SW 1271 (cell line): ENCODE data around the gene CDK12.
"Not testable (repeated sequence)": the region's sequence is repeated elsewhere in the genome, so short reads cannot be mapped to it uniquely, and the experiment has no call there.

ENCODE experiments used
- DNase-seq, 2 experiments: peaks; one replicate each; lab custom pipeline; 2025; lab: John Stamatoyannopoulos, UW

CDK12 gene

GRCh38 chr17:39507511-39507910 lies 46.2 kb downstream of the CDK12 start:
- no peak for DNase-seq

GRCh38 chr17:39508987-39509386 lies 47.7 kb downstream of the CDK12 start:
- no peak for DNase-seq

- no peak for DNase-seq
These were observed 52.0 kb downstream of the CDK12 start for GRCh38 chr17:39513309-39513708.

GRCh38 chr17:39513915-39514314 lies 52.6 kb downstream of the CDK12 start:
- no peak for DNase-seq

GRCh38 chr17:39517224-39517623 lies 55.9 kb downstream of the CDK12 start:
- no peak for DNase-seq

GRCh38 chr17:39525801-39526506 lies 64.7 kb downstream of the CDK12 start:
- no peak for DNase-seq

GRCh38 chr17:39527220-39527813 lies 66.0 kb downstream of the CDK12 start:
- DNase-seq = peak in 1 of 2 experiments; percentile 30

- DNase-seq = no peak
These were observed 68.2 kb downstream of the CDK12 start for GRCh38 chr17:39529455-39529854.

- DNase-seq = no peak
These were observed 69.2 kb downstream of the CDK12 start for GRCh38 chr17:39530513-39530912.

GRCh38 chr17:39531252-39531651 lies 70.0 kb downstream of the CDK12 start:
- no peak for DNase-seq

- no peak for DNase-seq
These were observed 72.6 kb downstream of the CDK12 start for GRCh38 chr17:39533891-39534290.

GRCh38 chr17:39534768-39535405 lies 73.6 kb downstream of the CDK12 start:
- no peak for DNase-seq

GRCh38 chr17:39536468-39536867 lies 75.2 kb downstream of the CDK12 start:
- no peak for DNase-seq

- not testable (repeated sequence) for DNase-seq
These were observed 76.1 kb downstream of the CDK12 start for GRCh38 chr17:39537364-39537763.

- DNase-seq = no peak
These were observed 77.6 kb downstream of the CDK12 start for GRCh38 chr17:39538866-39539265.

- DNase-seq = no peak
These were observed 79.3 kb downstream of the CDK12 start for GRCh38 chr17:39540611-39541010.

- no peak for DNase-seq
These were observed 80.4 kb downstream of the CDK12 start for GRCh38 chr17:39541652-39542051.

GRCh38 chr17:39543176-39543575 lies 81.9 kb downstream of the CDK12 start:
- no peak for DNase-seq

GRCh38 chr17:39543664-39544063 lies 82.4 kb downstream of the CDK12 start:
- DNase-seq = no peak

- DNase-seq = not testable (repeated sequence)
These were observed 83.1 kb downstream of the CDK12 start for GRCh38 chr17:39544361-39544760.

- peak in 1 of 2 experiments; percentile 34 for DNase-seq
These were observed 86.6 kb downstream of the CDK12 start for GRCh38 chr17:39547713-39548478.

GRCh38 chr17:39548494-39549225 lies 87.4 kb downstream of the CDK12 start:
- DNase-seq = no peak
